Endothelial cell of umbilical vein (primary cell): ENCODE measurements around the gene USP34. TPM values are rescaled to one million over a fixed set of nuclear protein-coding genes. Genes with fewer than 3 reads are reported as not detected.

Experiments
- BruUV-seq: library from RNA; stranded (reverse); fragments of 400-500 nt; replicated peaks from 2 replicates; lab custom pipeline; 2021; lab: Mats Ljungman, UMichigan
- CTCF ChIA-PET: fragments of 300-600, 350-600 bp; sonication (Branson Sonifier 250); formaldehyde crosslinking; loops from one replicate; lab custom pipeline; 2021; ENCODE audit warnings: antibody characterized with exemption, inconsistent platforms; lab: Charles Lee
- POLR2A ChIA-PET: fragments of 300-600, 350-600 bp; sonication (Branson Sonifier 250); formaldehyde crosslinking; loops from one replicate; lab custom pipeline; 2021; ENCODE audit warnings: antibody characterized with exemption, inconsistent platforms; lab: Charles Lee
- DNase-seq: peaks from one replicate; pipeline ENCODE4 v3.0.0-alpha.2; 2011; ENCODE audit warnings: low read depth, low spot score
- FAIRE-seq: peaks from 2 replicates; lab custom pipeline; 2011; peaks lifted over from hg19 to GRCh38; lab: Jason Lieb, UNC
- H2AFZ ChIP-seq: 2 replicates; pipeline ENCODE4 v1.6.0; 2012; ENCODE audit warnings: low read depth, low read length, control low read depth, inconsistent platforms
- H3K27ac ChIP-seq: 2 replicates; pipeline ENCODE4 v1.5.1; 2011; ENCODE audit warnings: low read depth, mild to moderate bottlenecking, control low read depth, low read length, moderate library complexity; ENCODE audit not compliant: insufficient read depth
- H3K27me3 ChIP-seq, 2 experiments: 2 replicates each; pipeline versions ENCODE4 v1.6.0 to v1.6.1; 2011; ENCODE audit warnings: low read length in 2 of 2, mixed read lengths in 1 of 2; ENCODE audit not compliant: control insufficient read depth in 2 of 2, insufficient read depth in 2 of 2
- H3K36me3 ChIP-seq, 2 experiments: 2 replicates in 1 of 2; 3 replicates in 1 of 2; pipeline ENCODE4 v1.5.1; 2011; ENCODE audit warnings: low read length in 2 of 2, mild to moderate bottlenecking in 1 of 2, moderate library complexity in 1 of 2; ENCODE audit not compliant: control insufficient read depth in 2 of 2, insufficient read depth in 2 of 2; ENCODE audit errors: extremely low read depth in 1 of 2
- H3K4me1 ChIP-seq: 3 replicates; pipeline ENCODE4 v1.5.1; 2011; ENCODE audit warnings: mild to moderate bottlenecking, low read length; ENCODE audit not compliant: control insufficient read depth, insufficient read depth; ENCODE audit errors: extremely low read depth
- H3K4me2 ChIP-seq: 2 replicates; pipeline ENCODE4 v1.6.1; 2011; ENCODE audit warnings: low read length, control low read depth, mixed read lengths; ENCODE audit not compliant: insufficient read depth
- H3K4me3 ChIP-seq, 3 experiments: fragments of 200-600 bp in 1 of 3; sonication (generic), shearing (Covaris generic) in 1 of 3; replicated peaks in 1 of 3; 2 replicates each; pipeline ENCODE4 v1.5.1; 2011 to 2016; ENCODE audit warnings: control low read depth in 3 of 3, low read length in 3 of 3, mild to moderate bottlenecking in 2 of 3, inconsistent platforms in 1 of 3, low read depth in 1 of 3, moderate library complexity in 1 of 3; ENCODE audit not compliant: insufficient read depth in 1 of 3
- H3K79me2 ChIP-seq: 2 replicates; pipeline ENCODE4 v1.6.0; 2012; ENCODE audit warnings: low read length, inconsistent platforms; ENCODE audit not compliant: control insufficient read depth, insufficient read depth
- H3K9ac ChIP-seq: replicated peaks from 2 replicates; pipeline ENCODE3; 2011; ENCODE audit warnings: low read length, control low read depth; ENCODE audit not compliant: insufficient read depth; ENCODE audit errors: extremely low read depth
- H3K9me1 ChIP-seq: replicated peaks from 3 replicates; pipeline ENCODE4 v1.6.0; 2011; ENCODE audit warnings: mild to moderate bottlenecking, low read length; ENCODE audit not compliant: control insufficient read depth, insufficient read depth; ENCODE audit errors: extremely low read depth
- H3K9me3 ChIP-seq: replicated peaks from 2 replicates; pipeline ENCODE4 v1.5.1; 2012; ENCODE audit warnings: low read length, inconsistent platforms; ENCODE audit not compliant: control insufficient read depth, insufficient read depth
- H4K20me1 ChIP-seq: replicated peaks from 2 replicates; pipeline ENCODE3; 2011; ENCODE audit warnings: mild to moderate bottlenecking, low read length; ENCODE audit not compliant: control insufficient read depth, insufficient read depth; ENCODE audit errors: extremely low read depth
- EZH2 ChIP-seq: IDR thresholded peaks from 2 replicates; pipeline ENCODE4 v1.6.1; 2012; ENCODE audit warnings: borderline replicate concordance, low read depth, mild to moderate bottlenecking, moderate library complexity, low read length, inconsistent platforms; ENCODE audit not compliant: severe bottlenecking
- FOS ChIP-seq: IDR thresholded peaks from 2 replicates; pipeline ENCODE4 v1.6.1; 2011; ENCODE audit warnings: mild to moderate bottlenecking, low read length, moderate library complexity, borderline replicate concordance; ENCODE audit not compliant: insufficient read depth
- GATA2 ChIP-seq: IDR thresholded peaks from 2 replicates; pipeline ENCODE4 v1.7.0; 2011; ENCODE audit warnings: low read depth, mild to moderate bottlenecking, moderate library complexity, mixed read lengths, low read length; ENCODE audit not compliant: insufficient read length, insufficient read depth
- JUN ChIP-seq: IDR thresholded peaks from 2 replicates; pipeline ENCODE4 v1.6.1; 2011; ENCODE audit warnings: borderline replicate concordance, low read depth; ENCODE audit not compliant: insufficient read length, insufficient read depth
- MYC ChIP-seq: IDR thresholded peaks from one replicate; pipeline ENCODE4 v1.6.1; 2011; ENCODE audit warnings: mild to moderate bottlenecking, low read depth, low read length
- POLR2A ChIP-seq: IDR thresholded peaks from 2 replicates; pipeline ENCODE4 v1.6.1; 2012; ENCODE audit warnings: low read depth, mild to moderate bottlenecking, control low read depth, low read length
- POLR2AphosphoS5 ChIP-seq: IDR thresholded peaks from 2 replicates; pipeline ENCODE4 v1.6.1; 2012; ENCODE audit warnings: low read depth, mild to moderate bottlenecking, control low read depth, low read length, moderate library complexity; ENCODE audit not compliant: insufficient read depth
- dilution Hi-C: fragments of 300-500 bp; cut with MboI; formaldehyde crosslinking; loops from one replicate; pipeline ENCODE4 v1.15.0; 2019; ENCODE audit warnings: low sequenced_read_pairs; ENCODE audit not compliant: extremely low pct_ligation_motif_present
- intact Hi-C: fragments of 100-400 bp; cut with micrococcal nuclease; formaldehyde crosslinking; loops from one replicate; pipeline ENCODE4 v1.10.0; 2022
- polyA plus RNA-seq, 4 experiments: library from polyadenylated mRNA; depleted of rRNA in 3 of 4; stranded (reverse) in 3 of 4; unstranded in 1 of 4; fragments of >200 nt; gene quantifications; 2 replicates each; pipeline versions ENCODE4 v1.2.1 to v1.2.3, GENCODE V29; 2011 to 2012; ENCODE audit warnings: missing spikeins in 1 of 4
- total RNA-seq: library from RNA; stranded (reverse); gene quantifications from 2 replicates; pipeline ENCODE4 v1.2.3, GENCODE V29; 2021
- TF ChIP-seq, protein P1 (sequence below): IDR thresholded peaks from 2 replicates; pipeline ENCODE4 v1.6.1; 2011; ENCODE audit not compliant: insufficient read depth, insufficient read length

Gene USP34
- total and polyA plus RNA-seq, 2 donors (not counting 3 experiments of a cell fraction or from before 2014, with no cell fraction given): 46.3 to 96.9 TPM

DNA sequence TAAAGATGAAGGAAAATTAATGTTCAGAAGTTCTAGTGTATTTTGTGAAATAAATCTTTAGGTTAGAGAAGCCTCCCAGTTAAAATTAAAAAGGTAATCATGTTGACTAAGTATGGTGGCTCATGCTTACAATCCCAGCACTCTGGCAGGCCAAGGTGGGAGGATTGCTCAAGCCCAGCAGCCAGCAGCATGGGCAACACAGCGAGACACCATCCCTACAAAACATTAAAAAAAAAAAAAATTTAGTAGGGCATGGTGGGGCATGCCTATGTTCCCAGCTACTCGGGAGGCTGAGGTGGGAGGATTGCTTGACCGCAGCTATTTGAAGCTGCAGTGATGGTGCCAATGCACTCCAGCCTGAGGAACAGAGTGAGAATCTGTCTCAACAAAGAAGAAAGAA is 49.4 kb upstream of the USP34 start:
- ChIA-PET CTCF (no interaction called here), POLR2A (no interaction called here)
- no peak overlapping the region for H2AFZ ChIP-seq
- peaks cover 6 to 13% of the 10 kb centered on the region in 2 experiments for H3K36me3 ChIP-seq
- no TSS peak for BruUV-seq
- H3K79me2 ChIP-seq: peaks cover 93% of the 10 kb centered on the region
- no peak overlapping the region for H3K9ac ChIP-seq
- no peaks in the 10 kb centered on the region for H3K27me3 ChIP-seq
- FAIRE-seq (no peak), DNase-seq (no peak)
- no peaks in the 10 kb centered on the region for H3K9me1 ChIP-seq
- peaks cover 2% of the 10 kb centered on the region for H4K20me1 ChIP-seq
- H3K4me1 ChIP-seq: no peaks in the 10 kb centered on the region
- no peak overlapping the region for H3K4me2 ChIP-seq
- dilution Hi-C loops (no loop called here), intact Hi-C loops (no loop called here)
- no peak overlapping the region for H3K4me3 ChIP-seq
- H3K9me3 ChIP-seq: no peaks in the 10 kb centered on the region
- no peak for TF ChIP-seq EZH2
- H3K27ac ChIP-seq: no peak overlapping the region

DNA sequence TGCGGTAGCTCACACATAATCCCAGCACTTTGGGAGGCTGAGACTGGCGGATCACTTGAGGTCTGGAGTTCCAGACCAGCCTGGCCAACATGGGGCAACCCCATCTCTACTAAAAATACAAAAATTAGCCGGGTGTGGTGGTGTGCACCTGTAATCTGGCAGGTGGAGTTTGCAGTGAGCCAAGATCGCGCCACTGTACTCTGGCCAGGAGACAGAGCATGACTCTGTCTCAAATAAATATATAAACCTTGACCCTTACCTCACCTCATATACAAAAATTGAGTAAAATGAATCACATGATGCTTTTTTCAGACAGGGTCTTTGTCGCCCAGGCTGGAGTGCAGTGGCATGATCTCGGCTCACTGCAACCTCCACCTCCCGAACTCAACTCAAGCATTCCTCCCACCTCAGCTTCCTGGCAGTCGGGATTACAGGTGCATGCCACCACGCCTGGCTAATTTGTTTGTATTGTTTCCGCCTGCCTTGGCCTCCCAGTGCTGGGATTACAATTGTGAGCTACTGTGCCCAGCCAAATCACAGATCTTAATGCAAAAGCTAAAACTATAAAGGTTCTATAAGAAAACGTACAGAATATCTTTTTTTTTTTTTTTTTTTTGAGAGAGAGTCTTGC is 42.0 kb upstream of the USP34 start:
- no peak overlapping the region for H3K4me2 ChIP-seq
- H3K27me3 ChIP-seq: no peaks in the 10 kb centered on the region
- intact Hi-C loops (no loop called here), dilution Hi-C loops (no loop called here)
- no peaks in the 10 kb centered on the region for H3K9me3 ChIP-seq
- no peaks in the 10 kb centered on the region for H3K9me1 ChIP-seq
- no peak for FAIRE-seq
- TF ChIP-seq MYC: no peak
- no peak for TF ChIP-seq FOS
- TF ChIP-seq POLR2AphosphoS5: no peak
- no peak for TF ChIP-seq POLR2A
- no peak for TF ChIP-seq GATA2
- TF ChIP-seq, protein P1, sequence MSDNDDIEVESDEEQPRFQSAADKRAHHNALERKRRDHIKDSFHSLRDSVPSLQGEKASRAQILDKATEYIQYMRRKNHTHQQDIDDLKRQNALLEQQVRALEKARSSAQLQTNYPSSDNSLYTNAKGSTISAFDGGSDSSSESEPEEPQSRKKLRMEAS: no peak
- no peak for TF ChIP-seq JUN
- no peak overlapping the region for H2AFZ ChIP-seq
- H3K9ac ChIP-seq: no peak overlapping the region
- no peak for DNase-seq
- POLR2A ChIA-PET: interaction anchor here (0.5 kb wide), 1 partner anchor 11 kb away, joined by 5 read pairs; no protein-coding TSS in a partner anchor
- no peak overlapping the region for H3K4me3 ChIP-seq
- H3K36me3 ChIP-seq: peaks cover 9 to 24% of the 10 kb centered on the region in 2 experiments
- no peaks in the 10 kb centered on the region for H3K4me1 ChIP-seq
- no peak overlapping the region for H3K27ac ChIP-seq
- no peaks in the 10 kb centered on the region for H4K20me1 ChIP-seq
- peaks cover 95% of the 10 kb centered on the region for H3K79me2 ChIP-seq
- no TSS peak for BruUV-seq
- CTCF ChIA-PET: interaction anchor here (0.6 to 0.8 kb wide), 2 partner anchors 123 to 218 kb away, joined by 3 to 4 read pairs; no protein-coding TSS in a partner anchor
